HuH-7 (cell line): Measurements from ENCODE around the gene PTPRN2.
"Not testable (repeated sequence)": the region's sequence is repeated elsewhere in the genome, so short reads cannot be mapped to it uniquely, and the experiment has no call there.

Source experiments
- DNase-seq: peaks from one replicate; pipeline ENCODE4 v3.0.0; 2011; ENCODE audit warnings: low spot score

PTPRN2 gene

GRCh38 chr7:158166386-158167340 is 421.0 kb downstream of the PTPRN2 start:
- no peak for DNase-seq

GRCh38 chr7:158165711-158166110 is 421.9 kb downstream of the PTPRN2 start:
- DNase-seq, result no peak

GRCh38 chr7:158164101-158165095 is 423.2 kb downstream of the PTPRN2 start:
- DNase-seq, result no peak

- DNase-seq, result no peak
Measured at GRCh38 chr7:158161194-158161593, 426.4 kb downstream of the PTPRN2 start.

- no peak for DNase-seq
Measured at GRCh38 chr7:158160199-158160598, 427.4 kb downstream of the PTPRN2 start.

- DNase-seq, result no peak
Measured at GRCh38 chr7:158157460-158157859, 430.2 kb downstream of the PTPRN2 start.

GRCh38 chr7:158151273-158151672 is 436.4 kb downstream of the PTPRN2 start:
- not testable (repeated sequence) for DNase-seq

- DNase-seq, result no peak
Measured at GRCh38 chr7:158150234-158150633, 437.4 kb downstream of the PTPRN2 start.

GRCh38 chr7:158147431-158147830 is 440.2 kb downstream of the PTPRN2 start:
- DNase-seq, result not testable (repeated sequence)

- DNase-seq, result no peak
Measured at GRCh38 chr7:158145370-158145769, 442.3 kb downstream of the PTPRN2 start.

GRCh38 chr7:158143196-158144120 is 444.2 kb downstream of the PTPRN2 start:
- no peak for DNase-seq

GRCh38 chr7:158142657-158143056 is 445.0 kb downstream of the PTPRN2 start:
- DNase-seq, result no peak

GRCh38 chr7:158141806-158142518 is 445.7 kb downstream of the PTPRN2 start:
- DNase-seq, result no peak

- no peak for DNase-seq
Measured at GRCh38 chr7:158141221-158141582, 446.4 kb downstream of the PTPRN2 start.

- DNase-seq, result no peak
Measured at GRCh38 chr7:158140538-158141220, 446.9 kb downstream of the PTPRN2 start.

- DNase-seq, result no peak
Measured at GRCh38 chr7:158139499-158139898, 448.1 kb downstream of the PTPRN2 start.

- no peak for DNase-seq
Measured at GRCh38 chr7:158138329-158138597, 449.4 kb downstream of the PTPRN2 start.

- DNase-seq, result no peak
Measured at GRCh38 chr7:158137516-158138328, 449.9 kb downstream of the PTPRN2 start.

- no peak for DNase-seq
Measured at GRCh38 chr7:158135931-158136330, 451.7 kb downstream of the PTPRN2 start.

- DNase-seq, result no peak
Measured at GRCh38 chr7:158134824-158135223, 452.8 kb downstream of the PTPRN2 start.
